ENCODE data around the gene FNDC3A.

DNA sequence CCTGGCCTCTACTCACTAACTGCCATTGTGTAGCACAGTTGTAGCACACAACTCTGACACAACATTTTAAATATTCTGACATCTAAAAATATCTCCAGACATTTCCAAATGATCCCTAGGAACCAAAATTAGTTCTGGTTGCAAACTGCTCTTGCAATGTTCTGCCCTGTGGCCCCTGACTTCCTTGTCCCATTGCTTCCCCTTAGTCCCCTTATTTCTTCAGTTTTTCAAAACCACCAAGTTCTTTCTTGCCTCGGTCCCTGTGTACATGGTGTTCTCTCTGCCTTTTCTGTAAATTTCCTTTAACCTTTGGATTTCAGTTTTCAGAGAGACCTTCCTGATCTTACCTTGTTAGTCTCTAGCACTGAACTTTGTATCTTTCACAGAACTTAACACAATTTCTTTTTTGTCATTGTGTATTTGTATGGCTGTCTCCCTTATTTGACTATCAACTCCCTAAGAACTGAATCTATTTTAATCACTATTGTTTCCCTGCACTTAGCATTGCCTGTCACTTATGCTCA lies 156.8 kb downstream of the FNDC3A start:
- no peak for TF ChIP-seq TCF12 (IDR thresholded peaks at IDR 0.05; ENCODE audit: low read depth)
- TF ChIP-seq, protein P1, sequence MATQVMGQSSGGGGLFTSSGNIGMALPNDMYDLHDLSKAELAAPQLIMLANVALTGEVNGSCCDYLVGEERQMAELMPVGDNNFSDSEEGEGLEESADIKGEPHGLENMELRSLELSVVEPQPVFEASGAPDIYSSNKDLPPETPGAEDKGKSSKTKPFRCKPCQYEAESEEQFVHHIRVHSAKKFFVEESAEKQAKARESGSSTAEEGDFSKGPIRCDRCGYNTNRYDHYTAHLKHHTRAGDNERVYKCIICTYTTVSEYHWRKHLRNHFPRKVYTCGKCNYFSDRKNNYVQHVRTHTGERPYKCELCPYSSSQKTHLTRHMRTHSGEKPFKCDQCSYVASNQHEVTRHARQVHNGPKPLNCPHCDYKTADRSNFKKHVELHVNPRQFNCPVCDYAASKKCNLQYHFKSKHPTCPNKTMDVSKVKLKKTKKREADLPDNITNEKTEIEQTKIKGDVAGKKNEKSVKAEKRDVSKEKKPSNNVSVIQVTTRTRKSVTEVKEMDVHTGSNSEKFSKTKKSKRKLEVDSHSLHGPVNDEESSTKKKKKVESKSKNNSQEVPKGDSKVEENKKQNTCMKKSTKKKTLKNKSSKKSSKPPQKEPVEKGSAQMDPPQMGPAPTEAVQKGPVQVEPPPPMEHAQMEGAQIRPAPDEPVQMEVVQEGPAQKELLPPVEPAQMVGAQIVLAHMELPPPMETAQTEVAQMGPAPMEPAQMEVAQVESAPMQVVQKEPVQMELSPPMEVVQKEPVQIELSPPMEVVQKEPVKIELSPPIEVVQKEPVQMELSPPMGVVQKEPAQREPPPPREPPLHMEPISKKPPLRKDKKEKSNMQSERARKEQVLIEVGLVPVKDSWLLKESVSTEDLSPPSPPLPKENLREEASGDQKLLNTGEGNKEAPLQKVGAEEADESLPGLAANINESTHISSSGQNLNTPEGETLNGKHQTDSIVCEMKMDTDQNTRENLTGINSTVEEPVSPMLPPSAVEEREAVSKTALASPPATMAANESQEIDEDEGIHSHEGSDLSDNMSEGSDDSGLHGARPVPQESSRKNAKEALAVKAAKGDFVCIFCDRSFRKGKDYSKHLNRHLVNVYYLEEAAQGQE (IDR thresholded peaks at IDR 0.05; ENCODE audit: low read depth), result no peak
- TF ChIP-seq, protein P2, sequence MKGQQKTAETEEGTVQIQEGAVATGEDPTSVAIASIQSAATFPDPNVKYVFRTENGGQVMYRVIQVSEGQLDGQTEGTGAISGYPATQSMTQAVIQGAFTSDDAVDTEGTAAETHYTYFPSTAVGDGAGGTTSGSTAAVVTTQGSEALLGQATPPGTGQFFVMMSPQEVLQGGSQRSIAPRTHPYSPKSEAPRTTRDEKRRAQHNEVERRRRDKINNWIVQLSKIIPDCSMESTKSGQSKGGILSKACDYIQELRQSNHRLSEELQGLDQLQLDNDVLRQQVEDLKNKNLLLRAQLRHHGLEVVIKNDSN (IDR thresholded peaks at IDR 0.05), result no peak
